SKM-1 treated with dmso at 0.1 percent for 144 hours (cell line): Measurements from ENCODE around the gene APOL3.
"Not testable (repeated sequence)": the region's sequence is repeated elsewhere in the genome, so short reads cannot be mapped to it uniquely, and the experiment has no call there.

Experiments
- DNase-seq: peaks from one replicate; lab custom pipeline; 2025; ENCODE audit not compliant: unreplicated experiment; lab: John Stamatoyannopoulos, UW

Gene APOL3

DNA sequence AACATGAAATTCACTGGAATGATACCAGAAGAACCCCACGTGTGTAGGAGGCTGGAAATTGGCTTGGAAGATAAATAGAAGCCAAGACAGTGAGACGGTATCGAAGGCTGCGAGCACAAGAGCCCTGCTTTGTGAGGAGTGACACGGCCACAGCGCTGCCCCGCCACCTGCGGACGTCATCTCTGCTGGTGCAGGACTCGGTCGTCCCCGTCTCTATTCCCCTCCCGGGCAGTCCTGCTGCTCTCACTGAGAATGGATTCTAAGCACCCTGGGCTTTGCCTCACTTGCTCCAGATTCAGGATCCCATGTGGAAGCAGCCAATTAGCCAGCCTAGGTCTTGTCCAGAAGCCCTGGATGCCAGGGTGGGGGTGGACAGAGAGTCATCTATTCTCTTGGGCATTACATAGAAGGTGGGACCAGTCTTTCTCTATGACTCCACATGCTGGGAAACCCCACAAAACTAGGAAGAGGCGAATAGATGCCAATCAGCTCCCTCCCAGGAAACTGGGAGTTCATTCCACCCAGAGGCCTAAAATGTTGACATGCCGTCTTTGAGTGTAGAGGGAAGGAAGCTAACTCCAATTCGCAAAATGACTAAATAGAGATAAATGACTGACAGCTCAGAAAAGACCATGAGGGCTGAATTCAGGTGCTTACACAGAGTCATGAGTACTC, 25.1 kb downstream of the APOL3 start:
- DNase-seq, result no peak

DNA sequence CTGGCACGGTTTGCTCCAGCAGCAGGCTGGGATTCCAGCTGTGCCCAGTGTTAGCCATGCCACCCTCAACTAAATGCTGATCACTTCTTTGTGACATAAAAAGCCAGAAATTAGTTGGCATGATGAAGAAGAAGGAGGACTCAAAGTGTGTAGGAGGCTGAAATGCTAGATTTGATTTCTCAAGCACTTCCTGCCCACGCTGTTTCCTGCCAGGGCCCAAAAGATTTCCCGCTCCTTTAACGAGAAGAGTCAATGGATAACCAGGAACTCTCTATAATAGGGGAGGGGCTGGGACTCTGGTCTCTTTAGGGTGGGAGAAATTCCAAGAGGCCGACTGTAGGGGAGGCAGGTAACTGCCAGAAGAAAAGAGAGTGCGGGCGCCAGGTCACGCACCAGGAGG, 26.4 kb downstream of the APOL3 start:
- no peak for DNase-seq

DNA sequence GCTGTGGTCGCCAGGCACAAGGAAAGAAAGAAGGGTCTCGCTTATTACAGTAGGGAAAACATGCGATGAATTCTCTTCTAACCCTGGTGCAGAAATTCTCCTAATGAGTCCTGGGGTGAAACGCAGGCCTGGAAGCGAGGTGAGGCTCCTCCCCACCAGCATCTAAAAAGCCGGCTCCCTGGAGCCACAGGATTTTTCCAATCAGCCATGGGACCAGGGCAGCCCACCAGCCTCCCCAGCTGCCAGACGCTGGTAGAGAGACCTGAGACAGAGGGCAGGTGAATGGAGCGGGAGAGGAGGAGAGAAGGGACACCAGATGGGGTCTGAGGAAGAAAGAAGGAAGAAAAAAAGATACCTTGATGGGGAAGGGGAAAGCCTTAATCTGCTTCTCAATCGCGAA, 28.6 kb downstream of the APOL3 start:
- no peak for DNase-seq

DNA sequence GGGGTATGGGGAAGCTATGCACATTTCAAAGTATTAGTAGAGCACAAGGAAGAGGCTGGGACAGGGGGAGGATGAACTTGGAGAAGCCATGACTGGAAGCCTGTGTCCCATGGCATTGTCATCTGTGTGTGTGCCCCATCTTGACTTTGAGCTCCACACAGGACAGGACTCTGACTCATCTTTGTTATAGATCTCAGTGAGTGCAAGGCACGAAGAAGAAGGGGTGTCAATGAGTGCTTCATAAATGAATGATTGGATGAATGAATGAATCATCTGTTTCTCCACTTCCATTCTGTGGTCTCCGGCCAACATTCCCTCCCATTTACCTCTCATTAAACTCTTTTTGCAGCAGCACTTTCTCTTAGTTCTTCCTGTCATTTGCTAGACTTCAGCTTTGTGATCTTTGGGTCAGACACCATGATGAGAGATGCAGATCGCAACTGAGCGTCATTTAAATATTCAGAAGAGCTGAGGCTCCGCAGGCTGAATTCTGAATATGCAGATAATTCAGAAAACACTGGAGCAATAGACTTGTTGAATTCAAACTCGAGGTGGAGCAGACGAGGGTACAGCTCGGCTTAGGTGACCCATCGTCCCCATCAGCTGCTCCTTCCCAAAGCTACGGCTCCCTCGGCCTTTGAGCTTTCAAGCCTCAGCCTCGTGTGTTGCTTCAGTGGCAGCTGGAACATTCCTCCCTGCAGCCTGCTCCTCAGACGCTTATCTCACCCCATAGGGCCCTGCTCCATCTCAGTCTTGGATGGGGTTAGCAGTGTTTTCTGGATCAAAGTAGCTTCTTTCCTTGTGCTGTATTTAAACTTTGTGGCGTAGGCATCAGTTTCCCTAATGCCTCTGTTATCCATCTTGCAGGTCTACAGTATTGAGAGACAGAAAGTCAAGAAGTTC, 30.8 kb downstream of the APOL3 start:
- DNase-seq, result no peak

DNA sequence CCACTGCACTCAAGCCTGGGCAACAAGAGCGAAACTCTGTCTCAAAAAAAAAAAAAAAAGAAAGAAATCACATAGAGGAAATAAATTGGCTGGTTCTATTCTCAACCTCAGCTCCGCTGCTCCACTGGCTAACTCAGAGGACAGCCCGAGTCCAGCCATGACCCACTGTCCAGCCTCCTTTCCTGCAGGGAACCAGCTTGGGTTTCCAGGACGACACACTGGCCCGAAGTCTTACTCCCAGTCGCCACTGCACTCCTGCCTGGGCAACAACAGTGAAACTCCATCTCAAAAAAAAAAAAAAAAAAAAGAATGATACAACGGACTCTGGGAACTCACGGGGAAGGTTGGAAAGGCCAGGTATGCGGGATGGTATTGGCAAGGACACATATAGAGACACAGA, 31.5 kb downstream of the APOL3 start:
- no peak for DNase-seq

DNA sequence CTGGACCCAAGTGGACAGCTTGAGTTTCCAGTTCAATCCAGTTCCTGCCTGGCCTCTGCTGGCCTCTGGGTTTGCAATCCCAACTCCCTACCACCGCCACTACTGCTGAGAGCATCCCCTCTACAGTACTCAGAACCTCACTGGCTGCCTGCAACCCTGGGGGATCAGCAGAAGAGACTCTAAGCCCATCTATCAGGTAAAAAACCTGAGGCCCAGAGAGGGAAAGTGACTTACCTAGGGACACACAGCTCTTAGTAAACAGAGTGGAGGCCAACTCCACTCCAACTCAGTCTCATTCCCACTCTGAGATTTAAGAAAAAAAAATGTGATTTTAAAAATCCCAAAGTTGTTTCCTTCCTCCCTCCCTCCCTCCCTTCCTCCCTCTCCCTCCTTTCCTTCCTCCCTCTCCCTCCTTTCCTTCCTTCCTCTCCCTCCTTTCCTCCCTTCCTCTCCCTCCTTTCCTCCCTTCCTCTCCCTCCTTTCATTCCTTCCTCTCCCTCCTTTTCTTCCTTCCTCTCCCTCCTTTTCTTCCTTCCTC, 34.5 kb downstream of the APOL3 start:
- no peak for DNase-seq

DNA sequence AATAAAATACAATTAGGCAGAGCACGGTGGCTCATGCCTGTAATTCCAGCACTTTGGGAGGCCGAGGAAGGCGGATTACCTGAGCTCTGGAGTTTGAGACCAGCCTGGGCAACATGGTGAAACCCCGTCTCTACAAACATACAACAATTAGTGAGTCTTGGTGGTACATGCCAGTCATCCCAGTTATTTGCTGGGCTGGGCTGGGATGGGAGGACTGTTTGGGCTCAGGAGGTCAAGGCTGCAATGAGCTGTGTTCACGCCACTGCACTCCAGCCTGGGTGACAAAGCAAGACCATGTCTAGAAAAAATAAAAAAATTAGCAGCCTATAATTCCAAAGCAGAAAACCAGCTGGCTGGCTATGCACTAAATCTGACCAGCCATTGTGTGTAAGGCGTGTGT, 35.1 kb downstream of the APOL3 start:
- DNase-seq, result no peak

DNA sequence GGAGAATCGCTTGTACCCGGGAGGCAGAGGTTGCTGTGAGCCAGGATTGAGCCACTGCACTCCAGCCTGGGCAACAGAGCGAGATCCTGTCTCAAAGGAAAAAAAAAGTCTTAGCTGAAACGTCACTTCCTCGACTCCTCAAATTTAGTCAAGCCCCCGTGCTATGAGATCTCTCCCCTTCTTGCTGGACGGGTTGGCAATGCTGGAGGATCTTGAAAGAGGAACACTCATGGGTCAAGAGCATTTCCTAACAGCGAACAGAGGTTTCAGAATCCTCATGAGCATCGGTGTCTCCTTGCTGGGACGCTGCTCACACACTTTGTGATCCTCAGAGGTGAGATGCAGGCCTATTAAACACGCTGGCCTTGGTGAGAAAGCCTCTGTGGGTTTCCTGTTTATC, 35.9 kb downstream of the APOL3 start:
- DNase-seq, result no peak

DNA sequence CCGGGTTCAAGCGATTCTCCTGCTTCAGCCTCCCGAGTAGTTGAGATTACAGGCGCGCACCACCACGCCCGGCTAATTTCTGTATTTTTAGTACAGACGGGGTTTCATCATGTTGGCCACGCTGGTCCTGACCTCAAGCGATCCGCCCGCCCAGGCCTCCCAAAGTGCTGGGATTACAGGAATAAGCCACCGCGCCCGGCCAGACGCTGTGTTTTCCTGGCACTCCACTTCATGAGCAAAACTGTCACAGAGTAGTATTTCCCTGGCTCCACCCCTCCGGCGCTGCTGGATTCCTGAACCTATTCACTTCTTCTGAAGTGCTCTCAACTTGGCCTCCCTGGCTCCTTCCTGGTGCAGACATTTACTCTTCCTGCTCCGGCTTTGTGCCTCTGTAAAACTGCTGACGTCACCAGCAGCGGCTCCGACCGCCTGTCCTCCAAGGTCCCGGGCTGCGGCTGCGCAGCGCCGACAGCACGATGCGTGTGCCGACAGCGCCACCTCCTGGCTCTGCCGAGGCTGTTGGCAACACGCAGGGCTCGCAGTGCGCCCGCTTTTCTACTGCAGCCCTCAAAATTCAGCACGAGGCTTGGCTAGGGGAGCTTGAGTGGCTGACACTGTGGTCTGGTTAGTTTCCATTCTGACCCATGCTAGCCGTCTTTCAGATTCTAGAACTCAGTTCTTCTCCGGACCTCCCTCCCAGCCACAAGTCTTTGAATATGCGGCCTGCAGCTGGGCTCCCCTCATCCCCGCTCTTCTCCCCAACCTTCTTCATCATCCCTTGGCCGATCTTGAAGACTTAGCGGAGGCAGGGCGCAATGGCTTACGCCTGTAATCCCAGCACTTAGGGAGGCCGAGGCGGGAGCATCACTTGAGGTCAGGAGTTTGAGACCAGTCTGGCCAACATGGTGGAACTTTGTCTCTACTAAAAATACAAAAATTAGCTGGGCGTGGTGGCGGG, 36.6 kb downstream of the APOL3 start:
- peak; percentile 86 for DNase-seq

DNA sequence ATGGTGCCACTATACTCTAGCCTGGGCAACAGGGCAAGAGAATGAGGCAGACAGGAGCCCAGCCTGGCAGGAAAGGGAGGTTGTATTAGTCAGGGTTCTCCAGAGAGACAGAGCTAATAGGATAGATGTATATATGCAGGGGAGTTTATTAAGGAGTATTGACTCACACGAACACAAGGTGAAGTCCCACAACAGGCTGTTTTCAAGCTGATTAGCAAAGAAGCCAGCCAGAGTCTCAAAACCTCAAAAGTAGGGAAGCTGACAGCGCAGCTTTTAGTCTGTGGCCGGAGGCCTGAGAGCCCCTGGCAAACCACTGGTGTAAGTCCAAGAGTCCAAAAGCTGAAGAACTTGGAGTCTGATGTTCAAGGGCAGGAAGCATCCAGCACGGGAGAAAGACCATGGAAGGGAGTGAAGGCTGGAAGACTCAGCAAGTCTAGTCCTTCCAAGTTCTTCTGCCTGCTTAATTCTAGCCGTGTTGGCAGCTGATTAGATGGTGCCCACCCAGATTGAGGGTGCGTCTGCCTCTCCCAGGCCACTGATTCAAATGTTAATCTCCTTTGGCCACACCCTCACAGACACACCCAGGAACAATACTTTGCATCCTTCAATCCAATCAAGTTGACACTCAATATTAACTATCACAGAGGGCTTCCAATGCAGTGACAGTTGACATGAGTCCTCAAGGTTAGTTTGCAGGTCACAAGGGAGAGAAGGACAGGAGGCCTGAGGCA, 39.8 kb downstream of the APOL3 start:
- DNase-seq, result not testable (repeated sequence)

DNA sequence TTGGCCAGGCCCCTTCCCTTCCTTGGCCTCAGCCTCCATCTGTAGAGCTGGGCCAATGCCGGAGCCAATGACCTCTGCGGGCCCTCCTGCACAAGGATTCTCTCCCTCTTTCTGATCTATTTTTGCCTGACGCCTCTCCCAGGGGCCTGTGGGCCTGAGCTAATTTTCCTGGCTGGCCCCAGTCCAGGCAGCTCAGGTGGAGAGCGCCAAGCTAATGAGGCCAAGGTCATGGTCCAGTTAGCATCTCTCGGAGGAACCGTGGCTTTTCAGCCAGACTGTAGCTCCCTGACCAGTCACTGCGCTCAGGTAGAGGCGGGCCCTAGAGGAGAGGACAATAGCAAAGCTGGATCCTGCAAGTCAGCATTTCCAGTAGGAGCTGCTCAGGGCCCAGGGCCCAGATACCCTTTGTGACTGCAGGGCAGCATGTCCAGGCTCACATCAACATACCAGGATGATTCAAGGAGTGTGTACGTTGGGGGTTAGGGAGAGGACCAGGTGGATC, 43.5 kb downstream of the APOL3 start:
- DNase-seq, result no peak

DNA sequence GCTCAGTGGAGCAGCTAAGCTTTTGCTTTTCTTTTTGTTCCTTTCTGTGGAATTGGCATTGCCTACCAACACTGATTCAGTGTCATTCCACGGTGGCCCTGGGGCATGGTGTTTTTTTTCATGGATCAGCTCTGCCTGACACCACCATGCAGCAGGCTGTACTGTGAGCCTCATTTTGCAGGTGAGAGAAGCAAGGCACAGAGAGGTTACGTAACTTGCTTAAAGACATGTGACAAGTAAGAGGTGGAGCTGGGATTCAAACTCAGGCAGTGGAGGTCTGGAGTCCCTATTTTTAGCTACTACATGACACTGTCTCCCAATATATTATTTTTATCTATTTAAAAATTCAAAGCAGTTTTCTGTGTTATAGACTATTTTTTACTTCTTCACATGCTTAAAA, 44.4 kb downstream of the APOL3 start:
- peak; percentile 6 for DNase-seq

DNA sequence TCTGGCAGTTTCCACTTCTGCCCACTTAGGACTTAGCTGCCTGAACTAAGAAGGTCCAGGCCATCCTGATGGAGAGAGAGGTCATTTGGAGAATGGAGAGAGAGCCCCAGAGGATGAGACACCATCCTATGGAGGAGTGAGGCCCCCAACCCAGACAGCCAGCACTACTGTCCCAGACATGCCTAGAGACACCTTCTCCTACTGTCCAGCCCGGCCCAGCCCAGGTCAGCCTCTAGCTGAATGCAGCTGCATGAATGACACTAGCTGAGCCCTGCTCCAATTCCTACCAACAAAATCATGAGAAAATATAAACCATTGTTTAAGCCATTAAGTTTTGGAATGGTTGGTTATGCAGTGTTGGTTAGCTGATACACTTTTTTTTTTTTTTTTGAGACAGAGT, 47.4 kb downstream of the APOL3 start:
- no peak for DNase-seq

DNA sequence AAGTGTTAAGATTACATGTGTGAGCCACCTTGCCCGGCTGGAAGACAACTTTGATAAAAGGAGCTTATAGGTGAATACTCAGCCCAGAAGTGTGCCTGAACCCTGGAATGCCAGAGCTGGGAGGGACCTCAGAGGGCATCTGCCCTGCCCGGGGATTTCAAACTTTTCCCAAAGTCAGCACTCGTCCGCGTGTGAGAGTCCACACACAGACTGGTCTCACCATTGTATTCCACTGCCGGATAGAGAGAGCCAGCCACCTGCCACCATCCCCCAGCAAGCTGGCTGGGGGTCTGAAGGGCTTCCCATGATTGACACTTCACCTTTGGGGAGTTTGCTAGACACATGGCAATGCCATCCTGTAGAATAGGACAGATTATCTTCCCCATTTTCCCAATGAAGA, 49.2 kb downstream of the APOL3 start:
- DNase-seq, result no peak

DNA sequence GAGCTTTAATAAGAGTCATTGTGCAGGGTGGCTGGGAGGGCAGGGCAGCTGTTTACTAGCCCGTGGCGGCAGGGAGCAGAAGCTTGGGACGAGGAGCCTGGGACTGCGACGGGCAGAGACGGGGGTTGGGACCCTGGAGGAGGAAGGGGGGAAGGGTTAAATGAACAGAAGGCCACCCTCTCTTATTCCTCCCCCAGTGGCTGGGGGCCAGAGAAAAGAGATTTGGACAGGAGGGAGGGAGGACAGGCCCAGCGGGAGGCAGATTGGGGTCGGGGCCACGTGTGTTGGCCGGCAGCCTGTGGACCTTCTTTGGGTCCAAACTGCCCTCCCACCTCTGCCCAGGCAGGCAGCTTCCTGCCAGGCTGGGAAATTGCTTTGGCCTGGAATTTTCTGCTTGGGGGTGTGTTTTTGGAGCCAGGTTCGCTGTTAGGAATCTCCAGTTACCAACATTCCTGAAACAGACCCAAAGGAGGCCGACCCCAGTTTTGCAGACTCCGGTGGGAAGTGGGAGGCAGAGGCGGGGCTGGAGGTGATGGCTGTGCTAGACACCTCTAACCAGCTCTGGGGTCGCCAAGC, 50.2 kb downstream of the APOL3 start:
- no peak for DNase-seq

DNA sequence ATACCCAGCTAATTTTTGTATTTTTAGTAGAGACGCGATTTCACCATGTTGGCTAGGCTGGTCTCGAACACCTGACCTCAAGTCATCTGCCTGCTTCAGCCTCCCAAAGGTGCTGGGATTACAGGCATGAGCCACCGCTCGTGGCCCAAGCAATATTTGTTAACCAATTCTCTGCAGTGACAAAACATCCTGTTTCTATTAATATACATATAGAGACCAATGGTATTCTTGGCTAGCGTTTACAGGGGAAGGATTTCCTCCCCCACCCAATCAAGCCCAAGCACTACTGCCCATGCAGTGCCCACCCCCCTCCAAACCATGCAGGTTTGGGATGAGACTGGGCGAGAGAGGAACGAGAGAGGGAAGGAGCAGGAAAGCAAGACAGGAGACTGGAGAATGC, 53.1 kb downstream of the APOL3 start:
- no peak for DNase-seq

DNA sequence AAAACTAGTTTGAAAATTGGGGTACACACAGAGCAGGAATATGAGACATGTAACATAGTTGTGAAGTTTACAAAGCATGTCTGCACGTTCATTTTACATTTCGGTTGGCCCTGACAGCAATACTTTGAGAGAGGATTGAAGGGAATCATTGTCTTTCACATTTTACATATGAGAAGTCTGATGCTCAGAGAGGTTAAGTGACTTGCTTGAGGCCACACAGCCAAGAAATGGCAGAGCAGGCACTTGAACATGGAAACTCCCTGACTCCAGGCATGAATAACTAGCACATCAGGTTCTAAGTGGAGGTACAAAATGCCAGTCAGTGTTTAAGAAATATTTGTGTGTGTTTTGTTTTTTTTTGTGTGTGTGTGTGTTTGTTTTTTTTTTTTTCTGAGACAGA, 53.6 kb downstream of the APOL3 start:
- no peak for DNase-seq

DNA sequence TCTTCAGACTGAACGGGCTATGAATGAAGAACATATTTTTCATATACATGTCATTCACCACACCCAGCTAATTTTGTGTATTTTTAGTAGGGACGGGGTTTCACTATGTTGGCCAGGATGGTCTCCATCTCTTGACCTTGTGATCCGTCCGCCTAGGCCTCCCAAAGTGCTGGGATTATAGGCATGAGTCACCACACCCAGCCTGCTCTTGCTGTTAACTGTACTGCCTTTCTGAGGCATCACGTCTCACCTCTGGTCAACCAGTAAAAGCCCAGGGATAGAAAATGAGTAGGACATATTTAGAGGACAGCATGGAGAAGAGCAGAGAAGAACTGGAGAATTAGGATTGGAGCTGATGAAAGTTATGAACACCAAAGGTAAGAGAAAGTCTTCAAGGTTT, 55.6 kb downstream of the APOL3 start:
- no peak for DNase-seq

DNA sequence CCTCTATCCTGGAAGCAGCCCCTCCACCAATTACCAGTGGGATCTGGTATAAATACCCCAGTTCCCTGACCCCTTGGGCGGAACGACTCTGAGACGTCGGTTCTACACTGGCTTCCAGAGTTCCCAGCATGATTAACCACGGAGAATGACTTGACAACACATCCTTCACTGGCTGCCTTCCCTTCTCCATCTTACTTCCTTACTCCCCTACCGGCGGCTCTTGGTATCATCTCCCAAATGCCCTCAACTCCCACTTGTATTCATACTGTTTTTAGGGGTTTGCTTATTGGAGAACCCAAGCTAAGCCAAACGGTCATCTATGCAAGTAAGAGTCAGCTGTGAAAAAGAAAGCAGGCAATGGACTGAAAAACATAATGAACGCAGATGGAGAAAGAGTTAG, 56.1 kb downstream of the APOL3 start:
- no peak for DNase-seq

DNA sequence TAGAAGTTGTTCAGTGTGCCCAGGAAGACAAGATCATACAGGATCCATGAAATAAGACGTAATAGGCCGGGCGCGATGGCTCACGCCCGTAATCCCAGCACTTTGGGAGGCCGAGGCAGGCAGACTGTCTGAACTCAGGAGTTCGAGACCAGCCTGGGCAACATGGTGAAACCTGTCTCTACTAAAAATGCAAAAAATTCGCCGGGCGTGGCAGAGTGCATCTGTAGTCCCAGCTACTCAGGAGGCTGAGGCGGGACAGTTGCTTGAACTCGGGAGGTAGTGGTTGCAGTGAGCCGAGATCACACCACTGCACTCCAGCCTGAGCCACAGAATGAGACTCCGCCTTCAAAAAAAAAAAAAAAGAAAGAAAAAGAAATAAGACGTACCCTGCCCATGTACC, 56.7 kb downstream of the APOL3 start:
- no peak for DNase-seq
